Activated T-helper 9 cell treated with anti-CD3 and anti-CD28 coated beads, Interleukin-2, amount 50 U/mL, for 16 hours (primary cell): ENCODE measurements around the gene TXNDC12.
A peak's percentile ranks its signal among the peaks of the same experiment; 100 is the strongest.
"Not testable (repeated sequence)": the region's sequence is repeated elsewhere in the genome, so short reads cannot be mapped to it uniquely, and the experiment has no call there.

Source experiments
- DNase-seq: peaks from one replicate; pipeline ENCODE4 v3.0.0-alpha.2; 2020; ENCODE audit warnings: low read depth

Gene TXNDC12

GRCh38 chr1:52045666-52046195 lies 9.3 kb downstream of the TXNDC12 start:
- not testable (repeated sequence) for DNase-seq

- no peak for DNase-seq
These were observed 9.8 kb downstream of the TXNDC12 start for GRCh38 chr1:52045236-52045635.

- DNase-seq = no peak
These were observed 13.3 kb downstream of the TXNDC12 start for GRCh38 chr1:52041551-52042185.

- DNase-seq = no peak
These were observed 17.1 kb downstream of the TXNDC12 start for GRCh38 chr1:52037909-52038308.

DNA sequence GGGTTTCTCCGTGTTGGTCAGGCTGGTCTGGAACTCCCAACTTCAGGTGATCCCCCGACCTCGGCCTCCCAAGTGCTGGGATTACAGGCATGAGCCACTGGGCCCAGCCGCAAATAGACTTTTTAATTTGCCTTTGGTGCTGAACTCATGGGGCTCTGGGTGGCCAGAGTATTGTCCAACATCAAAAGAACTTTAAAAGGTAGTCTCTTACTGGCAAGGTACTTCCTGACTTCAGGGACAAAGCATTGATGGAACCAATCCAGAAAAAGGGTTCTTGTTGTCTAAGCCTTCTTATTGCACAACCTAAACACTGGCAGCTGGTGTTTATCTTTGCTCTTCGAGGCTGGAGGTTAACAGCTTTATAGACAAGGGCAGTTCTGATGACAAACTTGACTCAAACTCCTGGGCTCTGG lies 17.6 kb downstream of the TXNDC12 start:
- no peak for DNase-seq

DNA sequence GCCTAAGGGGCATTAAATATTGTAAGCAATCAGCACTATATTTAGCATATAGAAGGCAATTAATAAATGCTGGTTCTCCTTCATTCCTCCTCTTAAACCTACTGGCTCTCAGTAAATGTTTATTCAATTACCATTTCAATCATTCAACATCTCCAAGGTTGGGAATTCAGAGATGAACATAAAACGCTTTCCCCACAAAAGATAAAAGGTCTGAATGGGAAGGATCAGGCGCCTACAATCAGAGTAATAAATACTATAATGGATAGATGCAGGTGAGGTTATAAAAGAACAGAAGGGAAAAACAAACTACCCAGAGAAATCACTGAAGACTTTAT lies 21.0 kb downstream of the TXNDC12 start:
- DNase-seq = no peak

GRCh38 chr1:52033190-52034049 lies 21.6 kb downstream of the TXNDC12 start, which contains the start of gene KTI12:
TSS of gene KTI12 (minus strand) at chr1:52033810. CDS start at chr1:52033761, 49 bp downstream.
- DNase-seq = peak; percentile 79

GRCh38 chr1:52032785-52033131 lies 22.2 kb downstream of the TXNDC12 start:
- no peak for DNase-seq

DNA sequence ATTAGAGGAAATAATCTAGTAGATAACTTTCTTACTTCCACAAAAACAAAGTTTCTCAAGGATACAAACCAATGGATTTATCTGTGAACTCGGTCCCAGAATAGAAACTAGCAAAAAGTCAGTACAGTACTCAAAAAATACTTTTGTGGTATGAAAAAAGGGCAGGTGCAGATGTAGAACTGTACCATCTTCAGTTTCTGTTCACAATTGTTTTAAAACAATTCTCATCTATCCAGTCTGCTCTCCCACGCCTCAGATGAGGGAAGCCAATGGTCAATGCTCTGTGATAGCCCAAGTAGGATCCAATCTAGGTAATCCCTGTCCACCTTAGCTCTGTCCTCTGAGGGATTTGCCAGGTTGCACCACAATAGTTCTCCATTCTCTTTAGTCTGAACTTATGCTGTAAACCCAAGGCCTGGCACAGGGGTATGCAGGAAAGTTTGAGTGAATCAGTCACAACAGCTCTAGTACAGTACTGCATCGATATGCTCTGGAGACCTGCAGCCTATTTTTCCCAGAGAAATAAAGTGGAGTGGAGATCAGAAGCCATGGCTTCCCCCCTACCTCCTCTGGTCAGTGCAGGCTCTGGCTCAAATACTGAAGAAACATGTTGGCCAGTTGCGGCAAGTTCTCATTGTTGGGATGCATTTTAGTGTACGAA lies 22.7 kb downstream of the TXNDC12 start:
- no peak for DNase-seq

DNA sequence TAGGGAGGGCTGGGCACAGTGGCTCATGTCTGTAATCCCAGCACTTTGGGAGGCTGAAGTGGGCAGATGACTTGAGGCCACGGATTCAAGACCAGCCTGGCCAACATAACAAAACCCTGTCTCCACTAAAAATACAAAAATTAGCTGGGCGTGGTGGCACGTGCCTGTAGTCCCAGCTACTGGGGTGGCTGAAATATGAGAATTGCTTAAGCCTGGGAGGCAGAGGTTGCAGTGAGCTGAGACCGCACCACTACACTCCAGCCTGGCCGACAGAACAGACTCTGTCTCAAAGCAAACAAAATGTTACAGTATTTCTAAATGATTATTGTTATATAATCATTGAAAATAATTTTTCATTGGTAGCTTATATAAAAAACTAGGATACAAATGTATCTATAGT lies 26.2 kb downstream of the TXNDC12 start:
- not testable (repeated sequence) for DNase-seq

GRCh38 chr1:52028328-52028727 lies 26.7 kb downstream of the TXNDC12 start:
- DNase-seq = no peak

DNA sequence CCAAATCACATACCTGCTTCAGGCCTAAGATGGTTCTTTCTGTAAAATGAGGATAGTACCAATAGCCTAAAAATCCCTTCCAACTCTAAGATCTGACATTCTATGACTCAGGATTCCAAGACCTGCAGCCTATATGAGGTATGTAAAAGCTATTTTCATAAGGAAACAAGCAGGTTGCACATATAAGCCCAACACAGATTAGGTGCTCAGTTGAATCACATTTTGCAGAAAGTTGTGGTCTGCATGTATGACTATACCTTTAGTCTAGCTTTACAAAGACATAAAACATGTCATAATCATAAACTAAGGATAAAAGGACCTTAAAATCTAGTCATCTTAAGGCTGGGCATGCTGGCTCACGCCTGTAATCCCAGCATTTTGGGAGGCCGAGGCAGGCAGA lies 28.7 kb downstream of the TXNDC12 start:
- no peak for DNase-seq

- no peak for DNase-seq
These were observed 32.9 kb downstream of the TXNDC12 start for GRCh38 chr1:52022133-52022532.

GRCh38 chr1:52008071-52008809 lies 46.8 kb downstream of the TXNDC12 start:
- DNase-seq = no peak

DNA sequence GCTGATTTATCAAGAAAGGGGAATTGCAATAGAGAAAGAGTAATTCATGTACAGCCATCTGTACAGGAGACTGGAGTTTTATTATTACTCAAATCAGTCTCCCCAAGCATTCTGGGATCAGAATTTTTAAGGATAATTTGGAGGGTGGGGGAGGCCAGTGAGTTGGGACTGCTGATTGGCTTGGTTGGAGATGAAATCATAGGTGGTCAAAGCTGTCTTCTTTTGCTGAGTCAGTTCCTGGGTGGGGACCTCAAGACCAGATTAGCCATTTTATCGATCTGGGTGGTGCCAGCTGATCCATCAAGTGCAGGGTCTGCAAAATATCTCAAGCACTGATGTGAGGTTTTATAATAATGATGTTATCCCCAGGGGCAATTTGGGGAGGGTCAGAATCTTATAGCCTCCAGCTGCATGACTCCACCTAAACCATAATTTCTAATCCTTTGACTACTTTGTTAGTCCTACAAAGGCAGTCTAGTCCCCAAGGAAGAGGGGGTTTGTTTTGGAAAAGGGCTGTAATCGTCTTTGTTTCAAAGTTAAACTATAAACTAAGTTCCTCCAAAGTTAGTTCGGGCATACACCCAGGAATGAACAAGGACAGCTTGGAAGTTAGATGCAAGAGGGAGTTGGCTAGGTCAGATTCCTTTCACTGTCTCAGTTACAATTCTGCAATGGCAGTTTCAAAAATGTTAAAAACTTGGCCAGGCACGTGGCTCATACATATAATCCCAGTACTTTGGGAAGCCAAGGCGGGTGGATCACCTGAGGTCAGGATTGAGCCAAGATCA lies 47.6 kb downstream of the TXNDC12 start:
- DNase-seq = no peak

- not testable (repeated sequence) for DNase-seq
These were observed 48.9 kb downstream of the TXNDC12 start for GRCh38 chr1:52006081-52006553.

DNA sequence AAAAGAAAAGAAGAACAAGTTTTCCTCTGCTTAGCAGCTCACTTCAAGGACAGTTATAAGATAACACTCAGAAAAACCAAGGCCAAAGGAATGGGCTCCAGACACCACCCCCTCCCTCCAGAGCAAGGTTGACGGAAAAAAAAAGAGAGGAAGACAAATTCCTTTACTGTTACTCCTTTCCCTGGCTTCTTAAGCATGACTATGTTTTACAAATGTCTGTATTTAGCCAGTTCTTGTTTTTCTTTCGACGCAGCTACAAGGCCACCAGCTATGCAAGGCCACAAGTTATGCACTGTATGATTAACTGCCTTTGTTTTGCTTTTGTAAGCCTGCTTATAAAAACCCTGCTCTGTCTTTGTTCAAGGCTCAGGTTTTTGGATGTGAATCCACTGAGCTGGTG lies 49.4 kb downstream of the TXNDC12 start:
- DNase-seq = not testable (repeated sequence)

DNA sequence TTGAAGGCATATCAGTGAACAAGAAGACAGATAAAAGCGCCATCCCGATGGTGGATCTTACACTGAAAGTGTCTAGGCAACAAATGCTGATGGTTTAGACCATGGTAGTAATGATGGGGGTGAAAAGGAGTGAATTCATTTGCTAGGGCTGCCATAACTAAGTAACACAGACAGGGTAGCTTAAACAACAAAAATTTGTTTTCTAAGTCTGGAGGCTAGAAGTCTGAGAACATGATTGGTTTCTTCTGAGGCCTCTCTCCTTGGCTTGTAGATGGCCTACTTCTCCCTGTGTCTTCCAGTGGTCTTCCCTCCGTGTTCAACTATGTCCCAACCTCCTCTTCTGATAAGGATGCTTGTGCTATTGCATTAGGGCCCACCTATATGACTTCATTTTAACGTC lies 51.1 kb downstream of the TXNDC12 start:
- DNase-seq = no peak

DNA sequence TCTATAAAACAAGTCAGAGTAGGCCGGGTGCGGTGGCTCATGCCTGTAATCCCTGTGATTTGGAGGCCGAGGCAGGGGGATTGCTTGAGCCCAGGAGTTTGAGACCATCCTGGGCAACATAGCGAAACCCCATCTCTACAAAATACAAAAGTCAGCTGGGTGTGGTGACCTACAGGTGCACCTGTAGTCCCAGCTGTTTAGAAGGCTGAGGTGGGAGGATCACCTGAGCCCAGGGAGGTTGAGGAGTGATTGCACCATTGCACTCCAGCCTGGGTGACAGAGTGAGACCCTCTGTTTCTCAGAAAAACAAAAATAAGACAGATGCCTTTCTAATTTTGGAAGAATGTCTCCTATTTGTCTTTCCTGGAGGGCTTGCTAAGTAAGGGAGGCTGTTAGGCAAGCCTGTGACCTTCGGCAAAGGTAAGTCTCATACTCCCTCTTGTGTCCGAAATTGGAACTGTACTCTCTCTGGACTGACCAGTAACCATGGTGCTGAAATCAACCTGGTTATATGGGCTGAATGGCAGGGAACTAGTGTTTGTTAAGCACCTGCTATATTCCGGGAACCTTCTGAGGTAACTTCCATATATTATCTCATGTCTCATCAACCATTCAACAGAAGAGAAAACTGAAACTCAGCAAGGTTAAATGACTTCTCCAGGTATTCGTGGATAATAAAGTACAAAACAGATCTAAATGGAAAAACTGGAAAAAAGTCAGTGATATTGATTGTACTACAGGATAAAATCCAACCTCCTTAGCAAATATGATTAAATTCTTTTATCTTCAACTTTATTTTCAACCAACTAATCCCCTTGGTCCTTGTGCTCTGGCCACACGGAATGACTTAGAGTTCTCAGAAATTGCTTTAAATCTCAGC lies 52.7 kb downstream of the TXNDC12 start:
- peak; percentile 4 for DNase-seq

DNA sequence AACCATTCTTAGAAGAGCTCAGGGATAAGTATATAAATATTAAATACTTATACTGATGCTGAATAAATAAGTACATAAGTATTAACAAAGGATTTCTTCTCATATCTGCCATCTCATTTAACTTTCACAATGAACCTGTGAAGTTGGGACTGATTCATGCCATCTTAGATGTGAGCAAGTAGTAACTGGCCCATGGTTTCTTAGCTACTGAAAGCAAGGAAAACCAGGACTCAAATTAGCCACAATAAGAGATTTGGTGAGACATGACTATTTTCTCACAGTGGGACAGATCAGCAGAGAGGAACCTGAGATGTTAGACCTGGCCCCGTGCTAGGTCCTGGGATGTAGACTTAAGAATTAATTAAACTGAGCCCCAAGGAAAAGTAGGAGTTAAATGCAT lies 56.3 kb downstream of the TXNDC12 start:
- no peak for DNase-seq
